Measurements from ENCODE around the gene NKD1. TPM values are rescaled to one million over a fixed set of nuclear protein-coding genes. Genes with fewer than 3 reads are reported as not detected.

NKD1 gene
- total and polyA plus RNA-seq, 2 experiments from 2014 or later: not detected

GRCh38 chr16:50619702-50620491, 71.7 kb downstream of the NKD1 start:
- in situ Hi-C loops (cut with MboI): no loop called here

GRCh38 chr16:50620646-50621451, 72.7 kb downstream of the NKD1 start:
- in situ Hi-C loops (cut with MboI): no loop called here
- Histone ChIP-seq H3K4me2 (ENCODE audit: unreplicated experiment) (no peak overlapping the region), H3F3A (ENCODE audit: insufficient read depth) (no peaks in the 10 kb centered on the region), H3K9me2 (ENCODE audit: insufficient read depth) (no peaks in the 10 kb centered on the region), H3K4me3 (no peak overlapping the region), H3K4me1 (ENCODE audit: insufficient read depth) (no peaks in the 10 kb centered on the region), H3K79me2 (ENCODE audit: insufficient read depth) (no peaks in the 10 kb centered on the region), H3K9ac (no peak overlapping the region), H2AFZ (no peak overlapping the region), H3K9me3 (ENCODE audit: low read depth) (no peaks in the 10 kb centered on the region), H3K27me3 (replicated peaks; ENCODE audit: insufficient read depth) (no peaks in the 10 kb centered on the region; the same call in 1 of the 2 replicates), H4K20me1 (ENCODE audit: insufficient read depth) (no peaks in the 10 kb centered on the region), H3K36me3 (ENCODE audit: low read depth) (no peaks in the 10 kb centered on the region), H3K27ac (no peak overlapping the region)
- no peak for TF ChIP-seq EZH2phosphoT487 (IDR thresholded peaks at IDR 0.05; ENCODE audit: insufficient read depth, low read depth)
- no peak for TF ChIP-seq EZH2 (IDR thresholded peaks at IDR 0.05; ENCODE audit: insufficient read depth, poor library complexity, severe bottlenecking)
- DNase-seq: no peak
- 79 to 81% methylated on average over 11 of the region's 11 CpGs for WGBS, 2 experiments (ENCODE audit: low coverage in 1 of 2, low lambda C conversion rate in 2 of 2, missing lambda C conversion rate in 2 of 2)

More at GRCh38 chr16:50619702-50620491, 71.7 kb downstream of the NKD1 start:
- H3F3A ChIP-seq (ENCODE audit: insufficient read depth): no peaks in the 10 kb centered on the region
- H2AFZ ChIP-seq: no peak overlapping the region
- no peaks in the 10 kb centered on the region for H3K36me3 ChIP-seq (ENCODE audit: low read depth)
- no peaks in the 10 kb centered on the region for H3K79me2 ChIP-seq (ENCODE audit: insufficient read depth)
- H3K9ac ChIP-seq: no peak overlapping the region
- H3K4me3 ChIP-seq: no peak overlapping the region
- TF ChIP-seq EZH2phosphoT487 (IDR thresholded peaks at IDR 0.05; ENCODE audit: insufficient read depth, low read depth): no peak
- no peak for TF ChIP-seq EZH2 (IDR thresholded peaks at IDR 0.05; ENCODE audit: insufficient read depth, poor library complexity, severe bottlenecking)
- 83 to 86% methylated on average over 10 of the region's 10 CpGs for WGBS, 2 experiments (ENCODE audit: low coverage in 1 of 2, low lambda C conversion rate in 2 of 2, missing lambda C conversion rate in 2 of 2)
- no peaks in the 10 kb centered on the region for H3K27me3 ChIP-seq (replicated peaks; ENCODE audit: insufficient read depth)
- no peaks in the 10 kb centered on the region for H3K9me2 ChIP-seq (ENCODE audit: insufficient read depth)
- H4K20me1 ChIP-seq (ENCODE audit: insufficient read depth): no peaks in the 10 kb centered on the region
- H3K27ac ChIP-seq: no peak overlapping the region
- no peak overlapping the region for H3K4me2 ChIP-seq (ENCODE audit: unreplicated experiment)
- no peaks in the 10 kb centered on the region for H3K4me1 ChIP-seq (ENCODE audit: insufficient read depth)
- DNase-seq: no peak
- no peaks in the 10 kb centered on the region for H3K9me3 ChIP-seq (ENCODE audit: low read depth)

GRCh38 chr16:50621452-50621792, 73.2 kb downstream of the NKD1 start:
- in situ Hi-C loops (cut with MboI): no loop called here
- Histone ChIP-seq H3K9me3 (ENCODE audit: low read depth) (no peaks in the 10 kb centered on the region), H2AFZ (no peak overlapping the region), H3K4me2 (ENCODE audit: unreplicated experiment) (no peak overlapping the region), H3K36me3 (ENCODE audit: low read depth) (no peaks in the 10 kb centered on the region), H3K79me2 (ENCODE audit: insufficient read depth) (no peaks in the 10 kb centered on the region), H3K9ac (no peak overlapping the region), H3F3A (ENCODE audit: insufficient read depth) (no peaks in the 10 kb centered on the region), H4K20me1 (ENCODE audit: insufficient read depth) (no peaks in the 10 kb centered on the region), H3K4me1 (ENCODE audit: insufficient read depth) (no peaks in the 10 kb centered on the region), H3K4me3 (no peak overlapping the region), H3K27ac (no peak overlapping the region), H3K27me3 (replicated peaks; ENCODE audit: insufficient read depth) (no peaks in the 10 kb centered on the region; the same call in 1 of the 2 replicates), H3K9me2 (ENCODE audit: insufficient read depth) (no peaks in the 10 kb centered on the region)
- no peak for TF ChIP-seq EZH2phosphoT487 (IDR thresholded peaks at IDR 0.05; ENCODE audit: insufficient read depth, low read depth)
- 79 to 84% methylated on average over 9 of the region's 9 CpGs for WGBS, 2 experiments (ENCODE audit: low coverage in 1 of 2, low lambda C conversion rate in 2 of 2, missing lambda C conversion rate in 2 of 2)
- no peak for DNase-seq

GRCh38 chr16:50622029-50622428, 73.8 kb downstream of the NKD1 start:
- no peaks in the 10 kb centered on the region for H3K79me2 ChIP-seq (ENCODE audit: insufficient read depth)
- WGBS, 2 experiments (ENCODE audit: low coverage in 1 of 2, low lambda C conversion rate in 2 of 2, missing lambda C conversion rate in 2 of 2): 71 to 73% methylated on average over 7 of the region's 7 CpGs

More at GRCh38 chr16:50622029-50622428, 73.8 kb downstream of the NKD1 start:
- Histone ChIP-seq H3K9ac (no peak overlapping the region), H3K9me3 (ENCODE audit: low read depth) (no peaks in the 10 kb centered on the region), H3K4me3 (no peak overlapping the region), H4K20me1 (ENCODE audit: insufficient read depth) (no peaks in the 10 kb centered on the region), H3K27me3 (replicated peaks; ENCODE audit: insufficient read depth) (peaks cover 3% of the 10 kb centered on the region; the same call in 1 of the 2 replicates), H3K36me3 (ENCODE audit: low read depth) (no peaks in the 10 kb centered on the region), H3F3A (ENCODE audit: insufficient read depth) (no peaks in the 10 kb centered on the region), H3K4me2 (ENCODE audit: unreplicated experiment) (no peak overlapping the region), H3K4me1 (ENCODE audit: insufficient read depth) (no peaks in the 10 kb centered on the region), H3K27ac (no peak overlapping the region), H2AFZ (no peak overlapping the region), H3K9me2 (ENCODE audit: insufficient read depth) (no peaks in the 10 kb centered on the region)
- in situ Hi-C loops (cut with MboI): no loop called here
- TF ChIP-seq EZH2 (IDR thresholded peaks at IDR 0.05; ENCODE audit: insufficient read depth, poor library complexity, severe bottlenecking) (no peak), EZH2phosphoT487 (IDR thresholded peaks at IDR 0.05; ENCODE audit: insufficient read depth, low read depth) (no peak)
- DNase-seq: no peak

Measured in GM23248 (cell line).